Measurements from ENCODE around the gene RFNG.

RFNG gene

GRCh38 chr17:82065638-82066303, 14.2 kb upstream of the RFNG start, which contains the start of gene DUS1L:
TSS of gene DUS1L (minus strand) at chr17:82065804. CDS start at chr17:82065059, 745 bp downstream.
- no peak for TF ChIP-seq CTCF (conservative IDR thresholded peaks at IDR 0.05)
- peak within 1 kb of the TSS; percentile 95 for H3K27ac ChIP-seq

- peak overlapping the region; percentile 95 for H3K27ac ChIP-seq
- no peak for TF ChIP-seq CTCF (conservative IDR thresholded peaks at IDR 0.05)
Observed at GRCh38 chr17:82065193-82065637, 13.6 kb upstream of the RFNG start.

- peak overlapping the region; percentile 95 for H3K27ac ChIP-seq
- TF ChIP-seq CTCF (conservative IDR thresholded peaks at IDR 0.05): no peak
Observed at GRCh38 chr17:82064433-82065192, 13.0 kb upstream of the RFNG start.

- H3K27ac ChIP-seq: peak overlapping the region; percentile 95
- TF ChIP-seq CTCF (conservative IDR thresholded peaks at IDR 0.05): no peak
Observed at GRCh38 chr17:82063424-82064415, 12.1 kb upstream of the RFNG start.

GRCh38 chr17:82062984-82063368, 11.4 kb upstream of the RFNG start:
- H3K27ac ChIP-seq: peak overlapping the region; percentile 95
- TF ChIP-seq CTCF (conservative IDR thresholded peaks at IDR 0.05): no peak

- no peak for TF ChIP-seq CTCF (conservative IDR thresholded peaks at IDR 0.05)
- H3K27ac ChIP-seq: peak overlapping the region; percentile 95
Observed at GRCh38 chr17:82062076-82062983, 10.7 kb upstream of the RFNG start.
